GM19467 (cell line): ENCODE results near the gene SRGAP2C.
"Not testable (repeated sequence)": the region's sequence is repeated elsewhere in the genome, so short reads cannot be mapped to it uniquely, and the experiment has no call there.

Source experiments
- ATAC-seq: cut with Tn5 transposase; IDR thresholded peaks from one replicate; pipeline ENCODE4 v1.9.1; 2021; ENCODE audit warnings: mild to moderate bottlenecking, moderate library complexity; ENCODE audit not compliant: unreplicated experiment

SRGAP2C gene

DNA sequence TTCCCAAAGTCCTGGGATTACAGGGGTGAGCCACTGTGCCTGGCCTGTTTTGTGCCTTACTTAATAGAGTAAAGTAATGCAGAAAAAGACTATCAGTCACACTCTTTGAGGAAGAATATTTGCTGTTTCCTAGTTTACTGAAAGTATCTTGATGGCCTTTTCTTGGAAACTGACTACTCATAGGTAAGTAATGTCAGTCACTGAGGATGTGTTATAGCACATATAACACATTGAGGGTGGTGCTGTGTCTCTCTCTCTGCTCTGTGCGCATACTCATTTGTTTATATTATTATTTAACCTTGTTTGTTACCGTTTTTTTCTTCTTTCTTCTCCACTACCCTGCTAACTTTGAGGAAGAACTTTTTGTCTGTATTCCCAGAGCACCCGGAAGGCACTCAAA, 93.4 kb downstream of the SRGAP2C start:
- not testable (repeated sequence) for ATAC-seq

DNA sequence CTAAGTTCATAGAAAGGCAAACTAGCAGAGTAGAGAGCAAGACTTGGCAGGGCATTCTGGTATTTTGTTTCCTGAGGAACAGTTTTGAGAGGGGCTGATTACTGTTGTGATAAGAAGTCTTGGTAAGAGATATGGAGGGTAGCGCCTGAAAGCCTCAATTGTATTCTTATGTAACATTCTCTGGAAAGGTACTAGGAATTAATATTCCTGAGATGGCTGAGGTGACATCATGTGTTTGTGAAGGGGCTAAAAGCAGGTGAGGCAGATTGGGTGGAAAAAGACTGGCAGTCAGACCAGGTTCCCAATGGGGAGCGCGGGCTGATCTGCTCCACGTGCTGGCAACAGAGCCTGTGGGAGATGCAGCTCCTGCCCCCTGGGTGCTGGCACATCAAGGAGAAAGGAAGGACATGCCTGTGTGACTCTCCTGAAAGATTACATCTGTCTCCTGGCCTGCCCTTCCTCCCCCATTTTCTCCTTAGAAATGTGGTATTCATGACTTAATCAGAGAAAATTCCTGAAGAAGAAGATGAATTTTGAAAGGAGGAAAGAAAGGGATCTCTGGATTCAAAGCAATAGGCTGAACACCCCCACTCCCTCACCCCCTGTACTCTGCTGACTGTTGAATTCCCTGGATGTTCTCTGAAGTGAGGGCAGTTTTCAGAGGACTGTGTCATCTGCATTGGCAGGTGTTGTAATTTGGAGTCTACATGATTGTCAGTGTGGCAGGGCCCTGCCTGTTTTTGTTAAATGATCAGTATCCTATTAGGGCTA, 94.2 kb downstream of the SRGAP2C start:
- not testable (repeated sequence) for ATAC-seq

DNA sequence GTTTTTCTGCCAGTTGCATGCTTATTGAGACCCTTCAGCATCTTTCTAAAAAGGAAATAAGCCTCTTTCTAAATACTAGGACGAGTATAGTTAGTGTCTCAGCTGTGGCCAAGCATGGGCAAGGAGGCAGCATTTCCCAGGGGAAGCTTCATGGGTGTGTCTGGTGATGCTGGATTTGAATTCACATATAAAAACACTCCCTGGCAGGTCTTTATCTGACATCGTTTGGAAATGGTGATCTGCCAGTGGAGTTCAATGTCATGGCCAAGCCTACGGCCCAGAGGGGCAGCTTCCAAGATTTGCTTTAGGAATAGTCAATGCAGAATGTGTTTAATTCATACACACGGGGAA, 94.7 kb downstream of the SRGAP2C start:
- ATAC-seq: not testable (repeated sequence)

DNA sequence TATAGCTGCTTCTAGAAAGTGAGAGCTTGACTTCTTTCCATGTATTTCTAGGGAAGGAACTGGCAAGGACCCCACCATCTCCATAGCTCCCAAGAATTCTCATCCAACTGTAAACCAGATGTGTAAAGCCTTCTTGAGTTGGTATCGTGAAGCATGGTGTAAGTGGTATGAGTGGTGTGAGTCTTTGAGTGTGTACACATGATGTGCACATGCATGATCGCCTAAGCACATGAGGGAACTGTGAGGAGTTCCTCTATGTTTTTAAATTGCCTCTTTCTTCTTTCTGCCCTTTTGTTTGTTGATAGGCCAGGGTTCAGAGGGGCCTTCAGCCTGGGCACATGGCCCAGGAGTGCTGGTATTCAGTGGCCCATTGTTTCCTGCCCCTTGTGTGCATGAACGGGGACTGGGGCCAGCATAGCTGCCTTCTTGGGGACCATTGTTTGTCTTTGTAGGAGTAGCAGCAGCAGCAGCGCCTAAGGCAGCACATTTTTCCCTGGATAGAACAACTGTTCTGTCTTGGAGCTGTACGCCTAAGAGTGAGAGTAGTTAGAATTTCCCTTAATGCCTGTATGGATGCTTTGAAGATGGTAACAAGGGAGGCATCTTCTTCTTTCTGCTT, 96.0 kb downstream of the SRGAP2C start:
- ATAC-seq: not testable (repeated sequence)

DNA sequence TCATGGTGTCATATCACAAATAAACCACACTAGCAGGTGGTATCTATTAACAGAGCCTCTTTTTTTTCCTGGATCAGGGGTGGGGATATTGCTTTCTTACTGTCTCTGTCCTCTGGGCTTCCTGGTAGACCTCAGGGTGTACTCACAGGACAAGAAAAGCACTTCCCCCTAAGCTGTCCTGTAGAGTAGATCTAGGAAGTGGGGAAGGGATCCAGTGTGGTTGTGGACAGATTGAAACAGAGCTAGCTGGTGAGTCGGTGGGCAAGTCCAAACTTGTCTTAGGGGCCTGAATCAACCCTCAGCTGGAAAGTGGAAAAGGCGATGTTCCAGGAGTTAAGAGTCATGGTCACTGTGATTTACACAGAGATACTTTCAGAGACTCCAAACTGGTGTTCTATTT, 96.7 kb downstream of the SRGAP2C start:
- not testable (repeated sequence) for ATAC-seq

DNA sequence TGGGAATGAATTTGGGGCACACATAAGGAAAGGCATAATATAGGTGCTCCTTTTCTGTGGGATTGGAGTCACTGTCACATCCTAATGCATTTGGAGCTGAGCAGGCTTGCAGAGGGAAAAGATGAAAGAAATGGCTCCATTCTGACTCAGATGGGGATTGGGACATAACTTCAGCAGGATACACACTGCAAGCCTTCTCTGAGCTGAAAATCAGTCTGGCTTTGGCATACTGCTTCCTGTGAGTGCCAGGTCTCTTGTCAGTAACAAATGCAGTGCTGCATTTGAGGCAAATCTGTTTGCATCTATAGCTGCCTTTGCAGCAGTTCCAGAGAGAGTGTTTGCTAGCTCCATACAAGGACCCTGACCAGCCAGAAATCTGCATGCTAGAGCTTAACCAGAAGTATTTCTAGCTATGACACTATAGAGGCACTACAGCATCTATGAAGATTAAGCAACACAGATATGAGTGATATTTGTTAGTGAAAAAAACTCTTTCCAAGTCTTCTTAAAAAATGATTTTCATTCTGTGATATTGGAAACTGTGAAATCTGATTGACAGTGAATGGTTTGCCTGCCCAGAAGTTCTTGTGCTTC, 98.9 kb downstream of the SRGAP2C start:
- ATAC-seq: not testable (repeated sequence)

DNA sequence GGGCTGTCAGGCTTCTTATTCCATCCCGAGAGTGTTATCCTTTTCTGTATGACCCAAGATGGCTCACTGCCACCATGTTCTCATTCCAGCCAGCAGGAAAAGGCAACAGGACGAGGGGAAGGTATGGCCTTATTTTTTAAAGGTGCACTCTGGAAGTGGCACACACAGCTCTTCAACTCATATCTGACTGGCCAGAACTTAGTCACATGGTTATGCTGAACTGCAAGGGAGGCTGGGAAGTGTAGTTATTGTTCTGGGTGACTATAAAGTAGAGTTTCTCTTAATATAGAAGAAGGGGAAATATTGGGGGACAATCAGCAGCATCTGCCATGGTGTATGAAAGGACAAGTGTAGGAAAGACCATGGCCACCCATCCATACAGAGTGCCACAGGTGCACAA, 107.8 kb downstream of the SRGAP2C start:
- not testable (repeated sequence) for ATAC-seq

DNA sequence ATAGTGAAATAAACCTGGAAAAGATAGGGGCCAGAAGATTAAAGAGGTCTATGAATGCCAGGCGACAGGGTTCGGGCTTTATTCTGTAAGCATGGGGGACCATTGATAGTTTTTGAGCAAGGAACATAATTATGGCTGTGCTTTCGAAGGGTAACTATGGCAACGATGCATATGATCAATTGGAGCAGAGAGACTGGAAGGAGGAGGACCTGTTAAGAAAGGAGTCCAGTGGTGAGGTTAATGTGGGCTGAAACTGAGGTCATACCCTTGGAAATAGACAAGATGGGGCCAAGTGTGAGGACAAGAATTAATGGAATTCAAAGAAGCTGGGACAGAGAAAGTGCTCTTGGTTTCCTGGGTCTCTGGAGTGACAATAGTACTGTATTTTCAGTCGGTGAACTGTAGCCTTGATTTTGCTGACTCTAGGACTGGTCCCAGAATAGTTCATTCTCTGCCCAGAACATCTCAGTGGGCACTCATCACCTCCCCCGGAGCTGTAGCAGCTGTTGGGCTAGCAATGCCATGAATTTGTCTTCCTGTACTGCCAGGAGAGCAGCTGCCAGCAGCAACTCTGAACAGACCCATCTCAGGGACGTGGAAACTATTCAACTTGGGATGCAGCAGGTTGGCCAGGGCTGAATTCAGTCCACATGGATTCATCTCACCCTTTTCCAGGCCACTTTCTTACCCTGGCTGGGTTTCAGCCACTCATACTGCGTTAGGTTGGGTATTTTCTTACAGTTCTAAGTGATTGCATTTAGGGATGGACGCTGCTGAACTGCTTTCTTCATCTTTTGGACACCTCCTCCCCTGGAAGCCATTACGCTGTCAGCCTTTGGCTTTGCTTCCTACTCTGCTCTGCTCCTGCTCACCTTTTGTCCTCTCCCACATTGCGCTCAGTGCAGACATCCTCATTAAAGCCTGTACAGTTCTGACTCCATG, 108.8 kb downstream of the SRGAP2C start:
- not testable (repeated sequence) for ATAC-seq

DNA sequence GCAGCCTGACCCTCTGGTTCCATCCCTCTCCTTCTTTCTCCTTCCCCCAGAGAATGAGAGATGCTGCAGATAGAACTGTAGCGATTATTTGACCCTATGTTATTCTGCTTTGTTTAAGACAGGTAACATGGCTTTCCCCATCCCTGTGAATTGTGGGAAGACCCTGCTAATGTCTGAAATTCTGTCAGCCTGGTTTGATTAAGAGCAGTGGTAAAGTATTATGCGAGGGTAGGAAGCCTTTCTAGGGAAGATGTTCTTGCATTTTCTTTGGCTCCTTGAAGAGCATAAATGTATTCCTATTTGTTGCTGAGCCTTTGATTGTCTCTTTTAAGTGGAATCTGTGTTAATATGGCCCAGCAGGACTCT, 109.4 kb downstream of the SRGAP2C start:
- ATAC-seq: not testable (repeated sequence)

DNA sequence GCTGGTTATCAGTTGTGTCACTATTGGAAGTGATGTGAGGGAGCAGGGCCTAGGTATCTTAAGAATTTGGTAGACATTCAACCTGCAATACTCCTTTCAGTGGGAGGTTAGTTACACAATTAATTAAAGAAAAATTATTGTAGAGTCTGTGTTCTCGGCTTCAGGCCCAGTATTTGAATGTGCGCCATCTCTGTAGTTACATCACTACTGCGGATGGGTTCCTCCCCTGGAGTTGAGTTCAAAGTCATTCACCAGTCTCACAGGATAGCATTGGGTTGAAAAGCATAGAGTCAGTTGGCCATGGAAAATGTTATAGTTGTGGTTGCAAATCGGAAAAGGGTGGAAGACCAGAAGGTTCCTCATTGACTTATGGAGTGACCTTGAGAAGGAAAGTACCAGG, 111.8 kb downstream of the SRGAP2C start:
- not testable (repeated sequence) for ATAC-seq

DNA sequence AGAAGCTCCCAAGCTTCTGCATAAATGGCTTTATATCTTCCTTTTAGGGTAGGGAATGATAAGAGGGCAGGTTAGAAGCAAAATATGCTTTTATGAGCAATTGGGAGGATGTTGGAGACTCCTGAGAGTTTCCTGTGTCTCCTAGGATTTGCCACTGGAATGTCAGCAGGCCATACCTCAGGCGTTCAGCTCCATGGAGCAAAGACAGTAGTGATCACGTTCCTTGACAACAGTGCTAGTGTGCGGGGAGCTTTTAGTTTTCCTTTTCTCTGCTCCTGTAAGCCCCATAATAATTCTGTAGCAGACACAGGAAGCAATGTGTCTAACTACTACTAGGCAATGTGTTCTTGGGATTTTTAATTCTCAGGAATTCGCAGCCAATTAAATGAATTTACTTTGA, 113.8 kb downstream of the SRGAP2C start:
- not testable (repeated sequence) for ATAC-seq

DNA sequence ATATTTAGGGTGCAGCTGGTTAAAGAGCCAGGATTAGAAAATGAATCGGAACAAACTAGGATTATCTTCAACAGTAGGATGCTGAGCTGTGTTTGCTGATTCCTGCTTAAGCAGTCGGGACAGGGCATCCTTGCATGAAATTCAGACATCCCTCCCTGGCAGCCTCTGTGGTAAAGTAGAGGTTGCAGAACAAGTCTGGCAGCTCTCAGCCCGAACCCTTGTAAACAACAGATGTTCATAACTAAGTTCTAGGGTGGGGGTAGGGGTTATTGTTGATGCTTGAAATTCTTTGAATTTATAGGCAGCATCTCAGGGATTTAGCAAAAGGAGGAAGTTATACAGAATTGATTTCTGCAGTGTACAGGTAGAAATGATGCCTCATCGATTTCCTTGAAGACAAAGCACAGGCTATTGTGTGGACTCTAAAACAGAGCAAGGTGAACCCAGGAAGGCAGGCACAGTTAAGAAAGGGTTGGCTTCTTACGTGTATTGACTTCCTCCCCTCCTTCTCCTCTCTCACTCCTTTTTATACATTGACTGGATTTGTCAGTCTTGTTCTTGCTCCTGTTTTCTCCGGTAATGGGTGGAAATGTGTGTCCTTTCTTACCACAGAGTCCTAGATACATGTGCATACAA, 114.9 kb downstream of the SRGAP2C start:
- ATAC-seq: not testable (repeated sequence)

DNA sequence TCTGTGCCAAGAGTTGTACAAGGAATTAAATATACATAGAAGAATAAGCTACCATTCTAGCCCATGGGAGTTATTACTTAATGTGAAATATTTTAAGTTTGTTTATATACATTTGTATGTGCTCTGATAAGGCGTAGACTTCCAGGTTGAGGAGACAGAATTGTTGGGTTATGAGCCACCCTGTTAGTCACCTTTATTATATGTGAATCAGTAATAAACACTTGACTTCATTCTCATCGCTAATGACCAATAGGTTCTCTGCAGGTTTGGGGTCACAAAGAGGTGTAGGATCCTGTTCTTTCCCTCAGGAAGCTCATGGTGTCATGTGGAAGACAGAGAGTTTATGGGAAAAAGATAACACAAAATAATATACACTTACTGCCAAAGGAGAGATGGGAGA, 117.1 kb downstream of the SRGAP2C start:
- not testable (repeated sequence) for ATAC-seq

DNA sequence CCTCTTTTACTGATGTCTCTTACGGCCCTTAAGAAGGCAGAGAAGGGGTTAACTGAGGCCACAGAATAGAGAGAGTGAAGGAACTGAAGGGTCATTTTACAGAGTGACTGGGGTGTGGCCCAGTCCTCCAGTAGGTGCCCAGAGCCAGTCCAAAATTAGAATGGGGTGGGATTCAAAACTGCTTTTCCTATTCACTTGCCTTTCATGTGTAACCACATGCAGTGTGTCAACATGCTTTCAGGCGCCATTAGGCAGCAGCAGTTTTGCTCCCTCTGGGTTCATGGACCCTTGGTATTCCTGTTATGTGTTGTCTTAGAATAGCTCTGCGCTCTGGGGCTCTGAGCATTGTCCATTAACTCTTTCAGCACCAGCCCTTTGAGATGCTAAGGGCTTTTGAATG, 123.0 kb downstream of the SRGAP2C start:
- not testable (repeated sequence) for ATAC-seq

DNA sequence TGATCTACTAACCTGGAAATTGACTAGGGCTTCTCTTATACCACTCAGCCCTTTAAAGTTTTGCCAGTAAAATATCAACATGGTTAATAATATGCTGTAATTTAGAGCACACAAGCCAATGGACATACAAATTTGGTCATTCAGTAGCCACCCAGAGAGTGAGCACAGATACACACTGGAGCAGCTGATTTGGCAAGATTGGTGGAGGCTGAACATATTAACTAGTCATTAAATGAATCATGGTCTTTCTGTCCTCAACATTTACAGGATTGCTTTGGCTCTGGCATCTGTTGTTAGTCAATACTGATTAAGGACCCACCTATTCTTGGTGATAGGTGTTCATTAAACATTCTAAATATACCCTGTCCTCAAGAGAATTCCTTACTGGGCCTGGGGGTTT, 130.7 kb downstream of the SRGAP2C start:
- ATAC-seq: not testable (repeated sequence)

DNA sequence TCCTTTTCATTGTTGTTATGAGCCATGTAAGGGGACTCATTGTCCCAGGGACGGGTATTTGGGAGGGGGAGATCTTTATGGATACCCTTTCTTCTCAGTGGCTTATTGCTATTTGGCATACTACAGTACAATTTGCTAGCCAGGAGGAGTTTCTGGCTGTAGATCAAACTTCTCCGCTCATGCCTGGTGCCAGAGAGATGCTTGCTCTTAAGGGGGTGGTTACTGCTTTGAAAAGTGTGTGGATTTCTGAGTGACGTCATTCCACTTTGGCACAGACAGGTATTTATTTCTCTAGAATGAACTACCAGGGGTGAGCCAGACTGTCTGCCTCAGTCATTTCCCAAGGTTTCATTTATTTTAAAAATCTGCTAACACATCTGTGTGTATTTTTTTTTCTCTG, 131.3 kb downstream of the SRGAP2C start:
- ATAC-seq: not testable (repeated sequence)

DNA sequence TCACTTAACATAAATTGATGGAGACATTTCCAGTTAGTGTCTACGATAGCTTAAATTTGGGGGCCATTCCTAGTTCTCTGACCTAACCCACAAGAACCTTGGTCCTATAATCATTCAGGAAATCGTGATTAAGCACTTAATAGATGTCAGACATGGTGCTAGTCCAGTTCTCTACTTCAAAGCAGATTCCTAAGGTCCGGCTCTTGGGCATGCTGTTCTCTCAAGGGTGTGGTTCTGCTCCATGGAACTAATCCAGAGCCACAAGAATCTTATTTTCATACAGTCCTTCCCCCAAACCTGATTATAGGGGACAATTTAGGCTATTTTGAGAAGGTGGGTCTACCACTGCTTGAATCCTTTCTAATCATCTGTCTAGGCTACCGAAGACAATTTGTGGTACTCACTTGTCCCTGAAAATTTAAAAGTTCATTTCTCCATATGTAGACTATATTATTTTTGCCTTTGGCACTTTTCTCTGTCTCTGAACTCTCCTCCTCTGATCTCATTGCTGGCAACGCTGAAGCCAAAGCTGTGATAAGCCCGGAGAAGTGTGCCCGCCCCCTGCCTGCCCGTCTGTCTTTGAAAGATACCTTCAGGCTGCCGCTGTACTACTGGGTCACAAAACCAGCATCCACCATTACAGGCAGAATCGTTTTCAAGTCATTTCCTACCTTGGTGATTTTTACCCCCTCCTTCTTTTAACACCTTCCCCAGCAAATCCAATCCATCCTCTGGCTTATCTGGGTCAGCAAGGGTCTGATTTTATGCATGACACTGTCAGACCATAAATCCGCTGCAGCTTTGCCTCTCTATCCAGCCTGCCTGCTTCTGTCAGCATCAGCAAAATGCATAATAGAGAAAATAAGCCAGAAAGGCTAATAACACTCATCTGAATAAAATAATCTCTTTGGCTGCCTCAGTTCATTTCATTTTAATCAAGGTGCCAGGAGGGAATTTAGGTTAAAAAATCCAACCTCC, 133.0 kb downstream of the SRGAP2C start:
- ATAC-seq: not testable (repeated sequence)

DNA sequence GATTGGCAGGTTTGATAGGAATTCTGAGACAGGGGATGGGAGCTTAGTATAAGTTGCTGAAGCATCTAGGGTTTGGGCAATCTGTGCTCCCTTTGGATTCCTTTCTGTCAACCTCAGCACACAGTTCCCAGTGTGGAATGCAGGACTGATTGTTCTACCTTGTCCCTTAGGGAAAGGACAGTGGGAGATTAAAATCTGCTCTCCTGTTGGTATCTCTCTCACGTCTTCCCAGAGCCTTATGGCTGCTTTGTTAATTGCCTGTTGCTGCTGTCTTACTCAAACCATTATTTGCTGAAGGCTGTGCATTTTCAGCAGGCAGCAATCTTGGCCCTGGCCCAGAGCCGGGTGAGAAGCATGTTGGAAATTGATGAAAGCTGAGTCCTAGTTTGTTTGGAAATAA, 133.9 kb downstream of the SRGAP2C start:
- ATAC-seq: not testable (repeated sequence)

DNA sequence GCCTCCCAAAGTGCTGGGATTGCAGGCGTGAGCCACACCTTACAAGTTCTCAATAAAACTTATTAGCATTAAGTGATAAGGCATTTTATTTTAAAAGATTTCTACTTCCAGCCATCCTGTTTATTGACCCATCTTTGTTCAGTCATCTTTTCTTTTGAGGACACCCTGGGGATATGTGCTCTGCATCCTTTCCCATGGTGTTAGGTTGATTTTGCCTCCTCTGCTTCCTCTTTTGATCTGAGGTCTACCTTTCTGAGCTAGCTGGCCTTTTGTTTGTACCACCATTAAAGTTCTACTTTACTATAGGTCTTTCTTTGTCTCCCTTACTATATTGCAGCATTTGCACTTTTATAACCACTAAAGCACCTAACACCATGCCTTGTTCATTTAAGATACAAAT, 136.9 kb downstream of the SRGAP2C start:
- ATAC-seq: not testable (repeated sequence)
